Stimulated activated CD4-positive, alpha-beta T cell treated with anti-CD3 and anti-CD28 coated beads, Interleukin-4, amount 100 ng/mL, for 24 hours (primary cell): ENCODE results near the gene UGGT2.
"Not testable (repeated sequence)": the region's sequence is repeated elsewhere in the genome, so short reads cannot be mapped to it uniquely, and the experiment has no call there.

Source experiments
- DNase-seq: peaks from one replicate; pipeline ENCODE4 v3.0.0-alpha.2; 2020

Gene UGGT2

DNA sequence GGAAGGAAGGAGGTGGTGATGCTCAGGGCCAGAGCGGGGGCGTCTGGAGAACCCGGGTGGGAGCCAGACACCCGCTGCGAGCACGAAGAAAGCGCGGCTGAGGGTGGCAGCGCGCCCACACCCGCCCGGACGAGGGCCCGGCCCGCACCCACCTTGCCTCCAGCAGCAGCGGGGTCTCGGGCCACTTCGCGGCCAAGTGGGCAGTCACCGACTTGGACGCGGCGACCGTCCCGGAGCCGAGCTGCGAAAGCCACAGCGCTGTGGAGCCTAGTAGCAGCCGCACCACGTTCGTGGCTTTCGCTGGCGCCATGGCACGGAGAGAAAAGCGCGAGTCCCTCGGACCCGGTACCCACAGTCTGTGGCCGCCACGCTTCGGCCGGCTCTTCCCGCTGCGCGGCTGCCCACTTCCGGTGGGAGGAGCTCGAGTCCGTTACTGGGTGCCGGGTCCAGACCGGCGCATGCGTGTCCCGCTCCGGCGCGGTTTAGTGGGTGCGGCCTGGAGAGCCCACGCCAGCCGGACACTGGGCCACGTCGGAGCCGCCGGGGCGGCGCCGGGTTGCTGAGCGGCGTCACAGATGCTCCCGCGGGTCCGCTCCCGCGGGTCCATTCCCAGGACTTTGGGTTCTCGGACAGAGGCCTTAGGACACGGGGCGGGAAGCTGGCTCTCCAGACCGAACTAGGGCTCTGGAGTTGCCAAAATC is at the start of gene UGGT2:
UGGT2 (minus strand) TSS at position 399 of the 701 bp plus-strand sequence; CDS start at position 310, 89 bp downstream.
- DNase-seq = no peak

GRCh38 chr13:96100457-96101220 is 47.4 kb upstream of the UGGT2 start:
- DNase-seq = no peak

GRCh38 chr13:96093296-96094006 is 40.2 kb upstream of the UGGT2 start:
- no peak for DNase-seq

DNA sequence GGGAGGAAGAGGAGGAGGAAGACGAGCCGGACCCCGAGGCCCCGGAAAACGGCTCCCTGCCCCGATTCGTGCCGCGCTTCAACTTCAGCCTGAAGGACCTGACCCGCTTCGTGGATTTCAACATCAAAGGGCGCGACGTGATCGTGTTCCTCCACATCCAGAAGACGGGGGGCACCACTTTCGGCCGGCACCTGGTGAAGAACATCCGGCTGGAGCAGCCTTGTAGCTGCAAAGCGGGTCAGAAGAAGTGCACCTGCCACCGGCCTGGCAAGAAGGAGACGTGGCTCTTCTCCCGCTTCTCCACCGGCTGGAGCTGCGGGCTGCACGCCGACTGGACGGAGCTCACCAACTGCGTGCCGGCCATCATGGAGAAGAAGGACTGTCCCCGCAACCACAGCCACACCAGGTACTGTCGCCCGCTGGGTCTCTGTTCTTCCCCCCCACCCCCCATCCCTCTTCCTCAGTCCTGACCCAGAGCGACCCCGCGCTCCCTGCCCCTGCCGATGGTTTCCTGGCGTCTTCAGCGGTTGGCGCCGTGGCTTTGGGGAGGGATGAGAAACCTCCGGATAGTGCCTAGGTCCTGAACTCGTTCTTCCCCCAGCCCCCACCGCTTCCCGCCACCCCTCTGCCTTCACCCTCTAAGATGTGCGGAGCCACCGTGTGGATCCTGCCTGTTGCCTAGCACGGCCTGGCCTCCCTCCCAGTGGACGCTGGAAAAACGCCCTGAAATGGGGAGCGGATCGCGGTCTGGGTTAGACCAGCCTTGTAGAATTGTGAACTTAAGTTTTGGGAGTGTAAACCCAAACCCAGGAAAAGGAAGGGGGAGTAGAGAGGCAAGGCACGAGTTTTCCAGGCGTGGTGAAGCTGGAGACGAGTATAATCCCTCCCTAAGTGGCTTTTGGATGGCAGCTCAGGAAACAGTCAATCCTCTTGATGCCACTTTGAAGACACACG is 38.2 kb upstream of the UGGT2 start:
- DNase-seq = no peak

DNA sequence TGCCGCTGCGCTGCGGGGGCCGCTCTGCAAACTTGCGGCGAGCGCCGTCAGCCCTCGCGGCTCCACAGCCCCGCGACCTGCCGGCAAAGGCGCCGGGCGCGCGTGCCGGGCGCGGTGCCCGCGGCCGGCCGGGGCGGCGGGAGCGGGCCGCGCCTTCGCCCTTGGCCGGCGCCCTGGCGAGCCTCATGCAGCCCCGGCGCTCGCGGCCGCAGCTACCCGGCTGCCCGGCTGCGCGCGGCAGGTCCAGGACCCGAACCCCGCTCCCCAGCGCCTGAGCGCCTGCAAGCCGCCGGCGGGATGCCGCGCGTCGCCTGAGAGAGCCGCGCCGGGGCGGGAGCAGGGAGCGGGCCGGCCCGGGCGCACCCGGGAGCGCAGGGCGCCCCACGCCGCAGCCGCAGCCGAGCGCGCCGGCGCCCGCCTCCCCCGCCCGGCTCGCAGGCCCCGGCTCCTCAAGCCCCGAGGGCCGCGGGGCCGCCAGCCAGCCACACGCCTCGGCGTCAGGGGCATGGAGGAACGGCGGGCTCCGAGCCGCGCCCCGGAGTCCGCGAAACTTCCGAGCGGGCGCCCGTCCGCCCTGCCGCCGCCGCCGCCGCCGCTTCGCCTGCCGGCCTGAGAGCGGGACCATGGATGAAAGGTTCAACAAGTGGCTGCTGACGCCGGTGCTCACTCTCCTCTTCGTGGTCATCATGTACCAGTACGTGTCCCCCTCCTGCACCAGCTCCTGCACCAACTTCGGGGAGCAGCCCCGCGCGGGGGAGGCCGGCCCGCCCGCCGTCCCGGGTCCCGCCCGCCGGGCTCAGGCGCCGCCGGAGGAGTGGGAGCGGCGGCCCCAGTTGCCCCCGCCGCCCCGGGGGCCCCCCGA is 37.3 kb upstream of the UGGT2 start:
- DNase-seq = no peak

- DNase-seq = no peak
These were observed 36.6 kb upstream of the UGGT2 start, which contains the start of gene HS6ST3 for GRCh38 chr13:96089749-96090239. HS6ST3 (plus strand) TSS chr13:96090107.

DNA sequence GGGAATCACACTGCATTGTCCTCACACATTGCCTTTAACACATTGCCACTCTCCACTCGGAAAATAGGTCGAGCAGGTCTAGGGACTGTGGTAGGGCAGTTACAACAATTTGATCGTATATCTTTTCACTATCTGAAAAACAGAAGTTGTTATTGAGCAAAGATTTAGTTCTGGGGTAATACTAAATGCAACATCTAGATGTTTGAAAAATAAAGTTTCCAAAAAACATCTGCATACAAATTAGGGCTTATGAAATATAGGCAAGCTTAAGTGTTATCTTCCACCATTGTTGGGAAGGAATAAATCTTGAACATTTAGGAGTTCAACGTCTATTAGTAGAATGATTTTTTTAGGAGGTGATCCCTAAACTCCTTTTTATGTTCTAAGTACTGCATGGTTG is 35.9 kb upstream of the UGGT2 start:
- no peak for DNase-seq

DNA sequence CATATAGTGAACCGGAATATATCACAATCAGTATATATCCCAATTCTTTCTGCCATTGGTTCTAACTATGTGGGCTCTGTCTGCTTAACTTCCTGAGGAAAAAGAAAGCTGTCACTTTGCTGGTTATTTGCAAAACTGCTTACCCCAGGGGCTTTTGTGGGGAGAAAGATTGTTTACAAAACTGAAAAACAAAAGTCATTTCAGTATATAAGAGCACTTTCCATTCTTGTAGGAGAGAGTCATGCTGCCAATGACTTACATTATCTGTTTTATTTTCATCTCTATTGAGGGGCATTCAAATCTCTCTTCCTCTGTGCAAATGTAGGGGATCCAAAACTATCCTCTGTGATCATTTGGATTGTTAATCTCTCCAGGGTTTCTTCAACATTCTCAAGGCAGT is 33.5 kb upstream of the UGGT2 start:
- no peak for DNase-seq

GRCh38 chr13:96082640-96083039 is 29.4 kb upstream of the UGGT2 start:
- DNase-seq = no peak

- no peak for DNase-seq
These were observed 28.7 kb upstream of the UGGT2 start for GRCh38 chr13:96081888-96082287.

DNA sequence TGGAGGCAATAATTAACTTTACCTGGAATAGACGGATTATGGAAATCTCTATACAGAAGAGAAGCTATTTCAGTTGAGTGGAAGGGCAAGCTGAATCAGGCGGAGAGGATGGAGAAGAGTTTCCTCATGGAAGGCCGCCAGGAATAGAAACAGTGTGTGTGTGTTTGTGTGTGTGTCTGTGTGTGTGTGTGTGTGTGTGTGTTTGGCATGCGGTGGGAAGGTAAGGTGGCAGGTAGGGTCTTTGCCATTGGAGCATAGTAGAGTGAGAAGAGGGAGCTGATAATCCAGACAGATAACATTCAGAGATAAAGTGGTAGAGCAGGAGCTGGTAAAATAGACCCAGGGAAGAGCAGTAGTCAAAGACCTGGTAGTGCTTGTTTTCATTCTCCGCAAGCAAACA is 27.5 kb upstream of the UGGT2 start:
- no peak for DNase-seq

DNA sequence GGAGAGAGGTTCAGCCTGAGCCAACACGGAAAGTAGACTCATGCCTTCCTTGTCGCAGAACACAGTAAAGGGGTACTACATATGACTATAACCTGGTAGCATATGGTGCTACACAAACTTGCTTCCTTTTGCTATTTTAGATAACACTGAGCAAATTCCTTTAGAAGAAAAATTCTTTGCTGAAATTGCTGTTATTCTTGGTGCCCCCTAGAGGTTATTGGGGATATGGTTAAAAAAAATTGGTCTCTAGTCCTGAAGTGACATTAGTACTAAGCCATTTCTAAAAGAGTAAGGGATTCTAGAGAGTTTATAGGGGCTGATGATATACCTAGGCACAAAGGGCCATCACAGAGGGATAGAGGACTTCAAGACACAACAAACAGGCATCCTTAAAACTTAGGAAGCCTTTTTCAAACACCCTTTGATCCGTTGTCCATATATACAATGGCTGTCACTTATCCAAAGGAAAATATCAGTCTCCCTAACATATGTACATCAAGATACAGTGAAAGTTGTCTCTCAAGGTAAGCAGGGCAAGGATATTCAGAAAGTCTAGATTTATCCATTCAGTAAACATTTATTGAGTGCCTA is 22.8 kb upstream of the UGGT2 start:
- no peak for DNase-seq

DNA sequence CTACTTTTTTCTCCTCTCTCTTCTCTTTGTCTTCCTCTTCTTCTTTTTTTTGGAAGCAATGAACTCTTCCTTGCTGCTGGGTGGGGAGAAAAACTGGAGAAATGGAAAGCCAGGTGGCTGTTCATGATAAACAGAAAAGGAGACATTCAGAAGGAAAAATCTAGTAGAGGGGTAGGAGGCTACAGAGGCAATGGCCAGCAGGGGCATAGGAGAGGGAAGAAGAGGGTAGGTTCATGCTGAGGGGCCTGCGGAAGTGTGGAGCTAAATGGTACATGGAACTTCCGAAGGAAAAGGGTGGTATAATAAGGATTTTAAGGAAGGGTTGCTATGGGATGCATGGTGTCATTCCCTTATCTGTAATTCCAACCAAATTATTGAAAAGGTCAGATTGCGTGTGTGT is 19.2 kb upstream of the UGGT2 start:
- DNase-seq = no peak

DNA sequence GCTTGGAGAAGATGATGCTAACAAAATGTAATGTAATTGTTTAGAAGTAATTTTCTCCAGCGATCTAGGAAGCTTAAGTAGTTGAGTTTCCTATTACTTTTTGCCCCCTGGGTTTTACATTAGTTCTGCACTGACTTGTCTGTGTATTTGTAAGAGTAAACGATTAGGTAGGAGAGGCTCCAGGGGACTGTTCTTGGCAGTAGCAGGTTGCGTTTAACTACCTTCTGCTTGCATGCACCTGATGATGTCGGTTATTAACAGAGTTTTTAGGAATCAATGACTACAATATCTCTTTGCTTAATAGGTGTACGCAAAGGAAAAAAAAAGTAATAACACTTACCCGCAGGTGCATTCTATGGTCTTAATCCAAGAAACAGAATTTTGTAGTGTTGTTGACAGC is 18.3 kb upstream of the UGGT2 start:
- no peak for DNase-seq

DNA sequence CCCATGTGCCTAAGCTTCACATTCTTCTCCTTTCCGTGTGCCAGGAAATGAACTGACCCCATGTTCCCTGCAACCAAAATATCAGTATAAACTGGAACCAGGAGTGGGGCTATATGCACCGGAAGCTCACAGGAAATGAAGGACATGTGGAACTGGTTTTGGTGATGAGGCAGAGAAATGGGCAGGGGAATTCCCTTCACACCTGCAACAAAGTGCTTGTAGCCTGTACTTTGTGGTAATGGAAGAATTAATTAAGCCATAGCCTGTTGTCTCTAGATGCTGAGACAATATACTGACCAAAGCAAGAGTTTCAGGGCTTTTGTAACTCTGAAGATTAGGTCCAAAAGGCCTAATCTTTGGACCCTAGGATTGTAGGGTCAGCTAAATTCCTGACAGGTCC is 15.5 kb upstream of the UGGT2 start:
- no peak for DNase-seq

GRCh38 chr13:96065849-96066248 is 12.6 kb upstream of the UGGT2 start:
- DNase-seq = no peak

- no peak for DNase-seq
These were observed 572 bp downstream of the UGGT2 start for GRCh38 chr13:96052656-96053002.

GRCh38 chr13:96051946-96052345 is 1.3 kb downstream of the UGGT2 start:
- not testable (repeated sequence) for DNase-seq

DNA sequence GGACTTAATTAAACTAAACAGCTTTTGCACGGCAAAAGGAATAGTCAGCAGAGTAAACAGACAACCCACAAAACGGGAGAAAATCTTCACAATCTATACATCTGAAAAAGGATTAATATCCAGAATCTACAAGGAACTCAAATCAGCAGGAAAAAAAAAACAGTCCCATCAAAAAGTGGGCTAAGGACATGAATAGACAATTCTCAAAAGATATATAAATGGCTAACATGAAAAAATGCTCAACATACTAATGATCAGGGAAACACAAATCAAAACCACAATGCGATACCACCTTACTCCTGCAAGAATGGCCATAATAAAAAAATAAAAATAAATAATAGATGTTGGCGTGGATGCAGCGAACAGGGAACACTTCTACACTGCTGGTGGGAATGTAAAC is 1.7 kb downstream of the UGGT2 start:
- not testable (repeated sequence) for DNase-seq

DNA sequence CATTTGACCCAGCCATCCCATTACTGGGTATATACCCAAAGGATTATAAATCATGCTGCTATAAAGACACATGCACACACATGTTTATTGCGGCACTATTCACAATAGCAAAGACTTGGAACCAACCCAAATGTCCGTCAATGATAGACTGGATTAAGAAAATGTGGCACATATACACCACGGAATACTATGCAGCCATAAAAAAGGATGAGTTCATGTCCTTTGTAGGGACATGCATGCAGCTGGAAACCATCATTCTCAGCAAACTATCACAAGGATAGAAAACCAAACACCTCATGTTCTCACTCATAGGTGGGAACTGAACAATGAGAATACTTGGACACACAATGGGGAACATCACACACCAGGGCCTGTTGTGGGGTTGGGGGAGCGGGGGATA is 2.2 kb downstream of the UGGT2 start:
- DNase-seq = not testable (repeated sequence)
